HFFc6 (cell line): Measurements from ENCODE around the gene CACNA1D. TPM values are rescaled to one million over a fixed set of nuclear protein-coding genes. Genes with fewer than 3 reads are reported as not detected.
A peak's percentile ranks its signal among the peaks of the same experiment; 100 is the strongest.
"Not testable (repeated sequence)": the region's sequence is repeated elsewhere in the genome, so short reads cannot be mapped to it uniquely, and the experiment has no call there.

ENCODE experiments used
- DNase-seq: peaks from one replicate; pipeline ENCODE4 v3.0.0-alpha.2; 2018
- H3K27ac Mint-ChIP-seq: 2 replicates; pipeline ENCODE4 v1.8.0; 2020; ENCODE audit warnings: mild to moderate bottlenecking, mixed read lengths
- H3K27me3 Mint-ChIP-seq: 2 replicates; pipeline ENCODE4 v1.8.0; 2021; ENCODE audit warnings: mild to moderate bottlenecking, moderate library complexity, mixed read lengths; ENCODE audit not compliant: insufficient read depth
- H3K36me3 Mint-ChIP-seq: 2 replicates; pipeline ENCODE4 v1.8.0; 2021; ENCODE audit warnings: low read depth, mixed read lengths
- H3K4me1 Mint-ChIP-seq: 2 replicates; pipeline ENCODE4 v1.8.0; 2020; ENCODE audit warnings: low read depth, mixed read lengths
- H3K4me3 Mint-ChIP-seq: 2 replicates; pipeline ENCODE4 v1.8.0; 2020; ENCODE audit warnings: mild to moderate bottlenecking, moderate library complexity, mixed read lengths
- H3K9me3 Mint-ChIP-seq: 2 replicates; pipeline ENCODE4 v1.8.0; 2020; ENCODE audit warnings: mild to moderate bottlenecking, mixed read lengths
- long read RNA-seq: library from polyadenylated mRNA; unstranded; transcript quantifications from one replicate; pipeline ENCODE4 v2.0.0, GENCODE V29; 2019
- total RNA-seq, 6 experiments: library from RNA; stranded (reverse); fragmentation: NEBNext Ultra II Directional; extraction: Animal tissue kit (Norgen Biotek cat#: 25700); gene quantifications; 2 replicates in 1 of 6; 3 replicates in 5 of 6; pipeline ENCODE4 v1.2.3, GENCODE V29; 2021
- TF ChIP-seq, protein P1 (sequence below): fragments of 200-600 bp; sonication (generic); IDR thresholded peaks from 2 replicates; pipeline ENCODE4 v1.5.0; 2021; ENCODE audit warnings: antibody characterized with exemption, mild to moderate bottlenecking

CACNA1D gene
- total RNA-seq, result under 1 TPM in 1 of 6 experiments, not detected in 5; 0.09 TPM
- long read RNA-seq, result 0 reads

DNA sequence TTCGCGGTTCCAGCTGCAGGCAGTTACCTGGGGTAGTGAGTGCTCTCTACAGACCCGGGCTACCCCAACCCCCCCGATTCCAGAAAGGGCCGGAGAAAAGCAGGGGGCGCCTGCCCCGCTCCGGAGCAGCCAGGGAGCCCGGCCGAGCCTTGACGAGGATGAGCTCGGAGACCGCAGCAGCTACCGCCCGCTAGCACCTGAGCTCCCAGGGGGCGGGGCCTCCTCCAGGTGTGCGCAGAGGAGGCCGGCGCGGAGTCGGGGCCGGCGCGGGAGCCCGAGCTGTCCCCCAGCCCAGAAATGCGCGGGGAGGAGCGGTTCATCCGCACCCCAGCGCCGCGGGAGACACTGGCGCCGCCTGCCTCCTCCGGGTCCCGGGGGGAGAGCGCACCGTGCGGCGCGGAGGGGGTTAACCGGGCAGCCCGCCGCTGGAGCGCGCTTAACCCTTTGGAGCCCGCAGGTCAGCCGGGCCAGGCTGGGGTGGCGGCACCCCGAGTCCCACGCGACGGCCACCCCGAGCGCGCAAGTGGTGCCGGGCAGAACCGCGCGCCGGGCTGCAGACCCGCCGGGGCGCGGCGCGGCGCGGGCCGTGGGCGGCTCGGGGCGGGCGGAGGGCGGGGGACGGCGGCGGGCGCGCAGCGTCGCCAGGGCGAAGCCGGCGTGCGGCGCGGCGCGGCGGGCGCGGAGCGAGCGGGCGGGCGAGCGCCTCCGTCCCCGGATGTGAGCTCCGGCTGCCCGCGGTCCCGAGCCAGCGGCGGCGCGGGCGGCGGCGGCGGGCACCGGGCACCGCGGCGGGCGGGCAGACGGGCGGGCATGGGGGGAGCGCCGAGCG, at the start of gene CACNA1D:
Gene CACNA1D, plus strand, starts transcription at position 649 of the 829 bp plus-strand sequence. CDS start 556 bp downstream, outside the sequence.
- DNase-seq, result no peak
- no peaks in the 10 kb centered on the region for H3K4me1 Mint-ChIP-seq
- no peak within 1 kb of the TSS for H3K27ac Mint-ChIP-seq
- no peaks in the 10 kb centered on the region for H3K9me3 Mint-ChIP-seq
- TF ChIP-seq, protein P1, sequence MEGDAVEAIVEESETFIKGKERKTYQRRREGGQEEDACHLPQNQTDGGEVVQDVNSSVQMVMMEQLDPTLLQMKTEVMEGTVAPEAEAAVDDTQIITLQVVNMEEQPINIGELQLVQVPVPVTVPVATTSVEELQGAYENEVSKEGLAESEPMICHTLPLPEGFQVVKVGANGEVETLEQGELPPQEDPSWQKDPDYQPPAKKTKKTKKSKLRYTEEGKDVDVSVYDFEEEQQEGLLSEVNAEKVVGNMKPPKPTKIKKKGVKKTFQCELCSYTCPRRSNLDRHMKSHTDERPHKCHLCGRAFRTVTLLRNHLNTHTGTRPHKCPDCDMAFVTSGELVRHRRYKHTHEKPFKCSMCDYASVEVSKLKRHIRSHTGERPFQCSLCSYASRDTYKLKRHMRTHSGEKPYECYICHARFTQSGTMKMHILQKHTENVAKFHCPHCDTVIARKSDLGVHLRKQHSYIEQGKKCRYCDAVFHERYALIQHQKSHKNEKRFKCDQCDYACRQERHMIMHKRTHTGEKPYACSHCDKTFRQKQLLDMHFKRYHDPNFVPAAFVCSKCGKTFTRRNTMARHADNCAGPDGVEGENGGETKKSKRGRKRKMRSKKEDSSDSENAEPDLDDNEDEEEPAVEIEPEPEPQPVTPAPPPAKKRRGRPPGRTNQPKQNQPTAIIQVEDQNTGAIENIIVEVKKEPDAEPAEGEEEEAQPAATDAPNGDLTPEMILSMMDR, result no peak
- no peaks in the 10 kb centered on the region for H3K36me3 Mint-ChIP-seq
- peaks cover 32% of the 10 kb centered on the region for H3K27me3 Mint-ChIP-seq
- H3K4me3 Mint-ChIP-seq, result peak within 1 kb of the TSS; percentile 29; the same call in 1 of the 2 replicates

DNA sequence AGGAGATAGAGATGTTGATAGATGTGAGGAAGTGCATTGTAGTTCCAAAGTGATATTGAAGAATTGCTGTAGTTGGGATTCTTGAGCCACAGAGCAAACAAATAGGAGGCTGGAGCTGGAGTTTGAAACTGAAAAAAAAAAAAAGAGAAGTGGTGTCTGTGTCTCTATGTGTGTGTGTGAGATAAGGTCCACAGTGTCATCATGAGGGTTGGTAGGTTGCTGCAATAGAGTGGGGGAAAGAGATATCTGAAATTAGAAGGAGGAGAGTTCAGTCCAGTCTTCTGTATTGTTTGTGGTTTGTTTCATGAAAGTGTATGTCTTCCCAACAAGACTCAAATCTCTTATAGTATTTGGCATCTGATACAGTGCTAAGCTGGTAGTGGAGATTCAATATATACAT, 37.3 kb upstream of the CACNA1D start:
- DNase-seq, result no peak
- Mint-ChIP-seq H3K36me3 (no peaks in the 10 kb centered on the region), H3K4me1 (no peaks in the 10 kb centered on the region), H3K9me3 (no peaks in the 10 kb centered on the region), H3K4me3 (no peak overlapping the region), H3K27me3 (no peaks in the 10 kb centered on the region; the same call in 1 of the 2 replicates), H3K27ac (no peak overlapping the region)
- TF ChIP-seq, protein P1, result no peak

DNA sequence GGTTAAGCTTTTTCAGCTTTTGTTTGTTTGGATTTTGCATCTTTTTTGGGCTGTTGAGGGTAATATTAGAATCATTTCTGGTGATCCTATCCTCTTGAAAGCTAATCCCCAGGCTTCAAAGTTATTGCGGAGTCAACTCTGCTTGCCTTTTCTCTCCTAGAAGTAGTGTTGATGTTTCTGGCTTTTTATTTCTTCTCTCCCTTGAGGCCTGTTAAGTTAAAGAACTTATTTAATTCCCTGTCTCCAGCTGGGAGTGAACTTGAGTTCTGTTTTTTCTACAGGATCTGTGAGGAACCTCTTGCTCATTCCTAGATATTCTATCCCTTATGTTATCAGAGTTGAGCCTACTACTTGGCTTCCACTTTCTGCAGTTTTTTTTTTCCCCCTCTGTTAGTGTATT, 34.1 kb upstream of the CACNA1D start:
- TF ChIP-seq, protein P1, result no peak
- DNase-seq, result no peak
- Mint-ChIP-seq H3K36me3 (no peaks in the 10 kb centered on the region), H3K27ac (no peak overlapping the region), H3K27me3 (peaks cover 3% of the 10 kb centered on the region; the same call in 1 of the 2 replicates), H3K4me1 (no peaks in the 10 kb centered on the region), H3K4me3 (no peak overlapping the region), H3K9me3 (no peaks in the 10 kb centered on the region)

DNA sequence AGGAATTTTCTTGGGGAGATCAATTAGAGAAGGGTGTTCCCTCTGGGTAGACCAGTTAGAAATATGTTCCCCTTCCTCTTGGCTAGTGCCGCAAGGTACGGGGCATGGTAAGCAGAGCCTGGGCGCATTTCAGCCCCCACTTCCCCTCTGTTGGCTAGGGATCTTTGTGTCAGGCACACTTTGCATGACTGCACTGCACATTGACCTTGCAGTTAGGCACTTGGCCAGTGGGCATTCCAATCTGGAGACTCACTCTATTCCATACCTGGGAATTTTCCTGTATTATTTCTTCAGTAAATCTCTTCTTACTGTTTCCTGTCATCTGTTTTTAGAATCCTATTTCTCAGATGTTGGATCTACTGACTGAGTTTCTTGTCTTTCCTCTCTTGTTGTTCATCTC, 30.0 kb upstream of the CACNA1D start:
- no peaks in the 10 kb centered on the region for H3K4me1 Mint-ChIP-seq
- no peaks in the 10 kb centered on the region for H3K9me3 Mint-ChIP-seq
- DNase-seq, result no peak
- no peaks in the 10 kb centered on the region for H3K36me3 Mint-ChIP-seq
- H3K27ac Mint-ChIP-seq, result no peak overlapping the region
- no peak overlapping the region for H3K4me3 Mint-ChIP-seq
- TF ChIP-seq, protein P1, result no peak
- H3K27me3 Mint-ChIP-seq, result peaks cover 3% of the 10 kb centered on the region; the same call in 1 of the 2 replicates

DNA sequence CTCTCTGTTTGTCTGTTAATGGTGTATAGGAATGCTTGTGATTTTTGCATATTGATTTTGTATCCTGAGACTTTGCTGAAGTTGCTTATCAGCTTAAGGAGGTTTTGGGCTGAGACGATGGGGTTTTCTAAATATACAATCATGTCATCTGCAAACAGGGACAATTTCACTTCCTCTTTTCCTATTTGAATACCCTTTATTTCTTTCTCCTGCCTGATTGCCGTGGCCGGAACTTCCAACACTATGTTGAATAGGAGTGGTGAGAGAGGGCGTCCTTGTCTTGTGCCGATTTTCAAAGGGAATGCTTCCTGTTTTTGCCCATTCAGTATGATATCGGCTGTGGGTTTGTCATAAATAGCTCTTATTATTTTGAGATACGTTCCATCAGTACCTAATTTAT, 24.7 kb upstream of the CACNA1D start:
- not testable (repeated sequence) for DNase-seq, H3K36me3 Mint-ChIP-seq, H3K9me3 Mint-ChIP-seq, H3K4me3 Mint-ChIP-seq, H3K27me3 Mint-ChIP-seq, H3K4me1 Mint-ChIP-seq, H3K27ac Mint-ChIP-seq

DNA sequence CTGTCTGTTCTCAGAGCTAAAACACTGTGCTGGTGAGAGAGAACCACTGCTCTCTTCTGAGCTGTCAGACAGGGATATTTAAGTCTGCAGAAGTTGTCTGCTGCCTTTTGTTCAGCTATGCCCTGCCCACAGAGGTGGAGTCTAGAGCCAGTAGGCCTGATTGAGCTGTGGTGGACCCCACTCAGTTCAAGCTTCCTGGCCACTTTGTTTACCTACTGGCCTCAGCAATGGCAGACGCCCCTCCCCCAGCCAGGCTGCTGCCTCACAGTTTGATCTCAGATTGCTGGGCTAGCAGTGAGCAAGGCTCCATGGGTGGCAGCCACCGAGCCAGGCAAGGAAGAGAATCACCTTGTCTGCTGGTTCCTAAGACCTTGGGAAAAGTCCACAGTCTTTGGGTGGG, 21.0 kb upstream of the CACNA1D start:
- Mint-ChIP-seq H3K27ac (no peak overlapping the region), H3K4me1 (no peaks in the 10 kb centered on the region), H3K9me3 (no peaks in the 10 kb centered on the region), H3K4me3 (peak overlapping the region; percentile 80; the same call in 1 of the 2 replicates), H3K27me3 (peaks cover 5% of the 10 kb centered on the region), H3K36me3 (no peaks in the 10 kb centered on the region)
- TF ChIP-seq, protein P1, result no peak
- no peak for DNase-seq

DNA sequence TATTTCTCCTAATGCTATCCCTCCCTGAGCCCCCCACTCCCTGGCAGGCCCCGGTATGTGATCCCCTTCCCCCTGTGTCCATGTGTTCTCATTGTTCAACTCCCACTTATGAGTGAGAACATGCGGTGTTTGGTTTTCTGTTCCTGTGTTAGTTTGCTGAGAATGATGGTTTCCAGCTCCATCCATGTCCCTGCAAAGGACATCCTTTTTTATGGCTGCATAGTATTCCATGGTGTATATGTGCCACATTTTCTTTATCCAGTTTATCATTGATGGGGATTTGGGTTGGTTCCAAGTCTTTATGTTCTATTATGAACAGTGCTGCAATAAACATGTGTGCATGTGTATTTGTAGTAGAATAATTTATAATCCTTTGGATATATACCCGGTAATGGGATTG, 18.0 kb upstream of the CACNA1D start:
- not testable (repeated sequence) for DNase-seq, H3K9me3 Mint-ChIP-seq, H3K4me3 Mint-ChIP-seq, H3K27me3 Mint-ChIP-seq, H3K4me1 Mint-ChIP-seq, H3K27ac Mint-ChIP-seq, H3K36me3 Mint-ChIP-seq

DNA sequence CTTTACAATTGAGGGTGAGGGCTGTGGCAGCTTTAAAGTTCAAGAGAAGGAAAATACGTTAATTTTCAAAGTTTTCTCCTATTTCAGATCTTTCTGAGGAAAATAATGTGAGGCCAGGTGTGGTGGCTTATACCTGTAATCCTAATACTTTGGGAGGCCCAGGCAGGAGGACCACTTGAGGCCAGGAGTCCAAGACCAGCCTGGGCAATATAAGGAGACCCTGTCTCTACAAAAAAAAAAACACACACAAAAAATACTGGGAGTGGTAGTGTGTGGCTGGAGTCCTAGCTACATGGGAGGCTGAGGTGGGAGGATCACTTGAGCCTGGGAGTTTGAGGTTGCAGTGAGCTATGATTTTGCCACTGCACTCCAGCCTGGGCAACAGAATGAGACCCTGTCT, 16.7 kb upstream of the CACNA1D start:
- not testable (repeated sequence) for DNase-seq, H3K27ac Mint-ChIP-seq, H3K27me3 Mint-ChIP-seq, H3K9me3 Mint-ChIP-seq, H3K4me1 Mint-ChIP-seq, H3K36me3 Mint-ChIP-seq, H3K4me3 Mint-ChIP-seq
